Neural progenitor cell (in vitro differentiated cells): ENCODE data around the gene KIF12.

Experiments
- EZH2phosphoT487 ChIP-seq: fragments of 200-600 bp; sonication (generic); IDR thresholded peaks from 2 replicates; pipeline ENCODE4 v1.6.1; 2017; ENCODE audit warnings: antibody characterized with exemption
- TF ChIP-seq, protein P1 (sequence below): fragments of 200-600 bp; sonication (generic); IDR thresholded peaks from 2 replicates; pipeline ENCODE4 v1.5.1; 2017; ENCODE audit warnings: antibody characterized with exemption, mild to moderate bottlenecking

GRCh38 chr9:114122136-114123027 lies 23.3 kb upstream of the KIF12 start:
- TF ChIP-seq, protein P1, sequence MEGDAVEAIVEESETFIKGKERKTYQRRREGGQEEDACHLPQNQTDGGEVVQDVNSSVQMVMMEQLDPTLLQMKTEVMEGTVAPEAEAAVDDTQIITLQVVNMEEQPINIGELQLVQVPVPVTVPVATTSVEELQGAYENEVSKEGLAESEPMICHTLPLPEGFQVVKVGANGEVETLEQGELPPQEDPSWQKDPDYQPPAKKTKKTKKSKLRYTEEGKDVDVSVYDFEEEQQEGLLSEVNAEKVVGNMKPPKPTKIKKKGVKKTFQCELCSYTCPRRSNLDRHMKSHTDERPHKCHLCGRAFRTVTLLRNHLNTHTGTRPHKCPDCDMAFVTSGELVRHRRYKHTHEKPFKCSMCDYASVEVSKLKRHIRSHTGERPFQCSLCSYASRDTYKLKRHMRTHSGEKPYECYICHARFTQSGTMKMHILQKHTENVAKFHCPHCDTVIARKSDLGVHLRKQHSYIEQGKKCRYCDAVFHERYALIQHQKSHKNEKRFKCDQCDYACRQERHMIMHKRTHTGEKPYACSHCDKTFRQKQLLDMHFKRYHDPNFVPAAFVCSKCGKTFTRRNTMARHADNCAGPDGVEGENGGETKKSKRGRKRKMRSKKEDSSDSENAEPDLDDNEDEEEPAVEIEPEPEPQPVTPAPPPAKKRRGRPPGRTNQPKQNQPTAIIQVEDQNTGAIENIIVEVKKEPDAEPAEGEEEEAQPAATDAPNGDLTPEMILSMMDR, result no peak
- no peak for TF ChIP-seq EZH2phosphoT487
